ENCODE data around the gene G6PC3.

GRCh38 chr17:44105941-44106340 lies 35.4 kb downstream of the G6PC3 start:
- TF ChIP-seq CTCF (IDR thresholded peaks at IDR 0.05; ENCODE audit: low read length) (no peak), EZH2 (optimal IDR thresholded peaks at IDR 0.05; ENCODE audit: low read depth, low read length) (no peak), EZH2phosphoT487 (IDR thresholded peaks at IDR 0.05; ENCODE audit: low read length) (no peak)

All from MM.1S (cell line).